Activated CD4-positive, alpha-beta T cell treated with anti-CD3 and anti-CD28 coated beads, Interleukin-2, amount 50 U/mL, for 4 hours (primary cell): Measurements from ENCODE around the gene PRCP.

Experiments used
- DNase-seq, 2 experiments: peaks; one replicate each; pipeline ENCODE4 v3.0.0-alpha.2; 2020

Gene PRCP

GRCh38 chr11:82775736-82776346 lies 124.4 kb downstream of the PRCP start:
- no peak for DNase-seq

GRCh38 chr11:82775218-82775617 lies 125.0 kb downstream of the PRCP start:
- DNase-seq: no peak
